NCI-H345 treated with DMSO at 0.1 percent for 48 hours (cell line): Measurements from ENCODE around the gene DENND2A.
A peak's percentile ranks its signal among the peaks of the same experiment; 100 is the strongest.
"Not testable (repeated sequence)": the region's sequence is repeated elsewhere in the genome, so short reads cannot be mapped to it uniquely, and the experiment has no call there.

Experiments
- DNase-seq: peaks from one replicate; lab custom pipeline; 2025; ENCODE audit not compliant: unreplicated experiment; lab: John Stamatoyannopoulos, UW

DENND2A gene

DNA sequence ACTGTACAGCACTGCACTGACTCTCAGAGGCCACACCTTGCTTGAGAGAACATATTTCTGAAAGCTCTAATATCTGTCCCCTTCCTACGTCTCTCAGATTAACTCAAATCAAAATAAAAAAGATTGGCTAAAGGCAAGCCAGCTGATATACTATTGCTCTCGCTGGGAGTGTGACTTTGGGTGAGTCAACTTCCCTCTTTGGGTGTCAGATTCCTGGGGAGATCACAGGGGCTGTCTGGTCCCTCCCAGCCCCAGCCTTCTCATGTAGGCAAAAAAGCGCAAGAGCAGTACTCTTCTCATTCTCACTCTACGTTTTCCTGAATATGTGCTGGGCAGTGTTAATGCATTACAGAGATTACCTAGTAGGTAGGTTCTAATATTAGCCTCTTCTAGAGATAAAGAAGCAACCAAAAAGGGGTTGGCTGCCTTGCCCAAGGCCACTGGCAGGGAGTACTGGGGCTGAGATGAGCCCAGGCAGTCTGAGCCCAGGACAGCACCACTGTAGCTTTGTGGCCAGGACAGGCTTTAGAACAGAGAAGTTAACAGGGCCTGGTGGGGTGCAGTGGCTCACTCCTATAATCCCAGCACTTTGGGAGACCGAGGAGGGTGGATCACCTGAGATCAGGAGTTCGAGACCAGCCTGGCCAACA is 9.1 kb upstream of the DENND2A start:
- no peak for DNase-seq

DNA sequence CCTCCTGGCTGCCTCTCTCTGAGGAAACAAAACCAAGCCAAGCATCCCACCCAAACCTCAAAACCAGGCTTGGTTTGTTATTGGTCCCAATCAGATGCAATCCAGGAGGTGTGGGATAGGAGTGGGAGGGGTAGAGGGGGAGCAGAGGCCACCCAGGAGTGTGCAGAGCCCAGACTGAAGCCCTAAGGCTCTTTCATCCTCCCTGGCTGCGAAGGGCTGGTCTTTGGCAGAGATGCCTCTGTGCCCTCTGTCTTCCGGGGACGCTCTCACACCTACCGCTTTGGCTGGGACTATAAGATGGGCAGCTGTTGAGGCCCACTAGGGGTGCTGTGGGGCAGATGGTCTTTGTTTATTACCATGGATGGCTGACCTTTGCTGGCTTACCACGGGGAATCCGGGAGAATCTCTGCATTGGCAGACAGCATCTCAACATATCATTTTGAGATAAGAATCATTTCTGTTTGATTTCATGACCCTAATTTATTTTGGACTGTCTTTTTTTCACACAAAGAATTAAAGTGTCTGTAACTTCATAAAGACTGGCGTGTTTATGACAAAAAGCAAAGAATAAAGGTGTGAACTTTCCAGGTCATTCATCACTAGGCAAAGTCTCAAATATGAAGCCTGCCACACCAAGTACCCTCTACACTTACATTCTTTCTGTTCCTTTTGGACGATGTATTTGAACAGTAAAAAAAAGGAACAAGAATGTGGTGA is 6.5 kb upstream of the DENND2A start:
- peak; percentile 48 for DNase-seq

DNA sequence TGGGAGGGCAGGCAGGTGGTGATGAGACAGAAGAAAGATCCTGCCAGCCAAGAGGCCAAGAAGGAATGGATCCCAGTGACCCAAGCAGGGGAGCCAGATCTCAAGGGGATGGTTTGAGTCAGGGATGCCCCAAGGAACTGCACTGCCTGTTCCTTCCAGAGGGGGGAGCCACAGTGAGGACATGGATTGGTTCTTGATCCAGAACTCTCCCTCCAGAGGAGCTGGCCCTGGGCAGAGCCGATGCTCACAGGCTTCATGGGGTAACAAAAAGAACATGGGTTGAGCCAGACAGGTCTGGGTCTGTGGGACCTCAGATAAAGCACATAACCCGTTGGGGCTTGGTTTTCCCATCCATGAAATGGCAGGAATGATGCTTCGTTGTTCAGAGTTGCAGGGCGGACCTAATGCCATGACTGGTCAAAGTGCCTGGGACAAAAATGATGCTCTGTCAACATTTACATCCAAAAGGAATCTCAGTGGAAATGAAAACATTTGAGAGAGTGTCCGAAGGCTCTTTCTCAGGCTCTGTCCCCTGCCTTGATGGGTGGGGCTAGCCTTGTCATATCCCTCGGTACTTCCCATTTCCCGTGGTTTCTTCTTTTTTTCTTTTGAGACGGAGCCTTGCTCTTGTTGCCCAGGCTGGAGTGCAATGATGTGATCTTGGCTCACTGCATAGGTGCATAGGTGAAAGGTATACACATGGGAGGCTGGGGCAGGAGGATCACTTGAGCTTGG is 4.7 kb upstream of the DENND2A start:
- DNase-seq = no peak

DNA sequence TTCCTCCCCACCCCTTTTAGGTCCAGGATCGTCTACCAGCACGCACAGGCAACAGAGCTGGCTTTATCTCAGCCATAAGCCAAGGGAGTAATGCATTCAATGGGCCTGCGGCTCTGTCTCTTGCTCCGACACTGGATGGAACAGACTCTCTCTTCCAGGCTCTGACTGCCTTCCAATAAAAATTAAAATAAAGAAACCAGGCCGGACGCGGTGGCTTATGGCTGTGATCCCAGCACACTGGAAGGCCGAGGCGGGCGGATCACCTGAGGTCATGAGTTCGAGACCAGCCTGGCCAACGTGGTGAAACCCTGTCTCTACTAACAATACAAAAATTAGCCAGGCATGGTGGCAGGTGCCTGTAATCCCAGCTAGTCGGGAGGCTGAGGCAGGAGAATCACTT is 4.1 kb upstream of the DENND2A start:
- DNase-seq = not testable (repeated sequence)

DNA sequence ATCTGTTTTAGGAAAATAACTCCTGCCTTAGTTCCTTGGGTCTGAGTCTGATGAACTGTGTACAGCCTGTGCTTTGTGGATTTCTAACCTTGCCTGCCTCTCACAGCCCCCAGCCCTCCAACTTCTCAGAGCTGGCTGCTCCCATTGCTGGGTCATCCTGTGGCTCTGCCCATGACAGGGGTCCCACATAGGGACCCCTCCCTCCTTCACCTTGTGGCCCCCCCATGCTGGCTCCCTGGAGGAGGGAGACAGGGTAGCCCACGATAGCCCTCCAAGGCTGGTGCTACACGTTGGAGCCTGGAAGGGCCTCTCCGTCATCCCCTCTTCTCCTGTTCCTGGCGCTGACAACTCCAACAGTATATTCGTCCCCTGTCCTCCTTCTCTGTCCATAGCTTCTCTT is 2.8 kb upstream of the DENND2A start:
- DNase-seq = no peak

DNA sequence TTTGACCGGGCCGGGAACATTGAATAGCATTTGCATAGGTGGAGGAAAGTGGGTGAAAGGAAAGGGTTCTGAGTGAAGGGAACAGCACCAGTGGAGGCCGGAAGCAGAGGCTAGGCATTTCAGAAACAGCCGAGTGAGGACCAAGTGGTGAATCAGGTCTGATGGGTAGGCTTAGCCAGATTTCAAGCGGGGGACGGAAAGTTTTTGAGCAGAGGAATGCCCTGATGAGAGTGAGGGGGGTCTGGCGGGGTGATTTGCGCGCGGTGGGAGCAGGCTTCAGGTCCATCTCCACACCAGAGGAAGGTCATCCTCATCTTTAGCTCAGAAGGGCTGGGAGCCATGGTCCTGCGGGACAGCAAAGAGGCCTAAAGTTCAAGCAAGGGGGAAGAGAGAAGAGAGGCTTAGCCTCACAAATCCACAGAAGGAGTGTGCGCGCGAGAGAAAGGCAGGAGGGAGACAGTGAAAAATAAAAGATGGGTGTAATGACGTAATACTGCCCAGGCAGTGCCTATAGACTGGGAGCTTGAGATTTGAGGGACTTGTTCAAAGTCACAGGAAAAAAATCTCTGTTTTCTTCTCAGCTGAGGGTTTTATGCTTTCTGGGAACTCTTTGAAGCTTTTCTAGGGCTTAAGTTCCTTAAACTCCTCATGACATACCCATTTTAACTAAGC is 1.0 kb upstream of the DENND2A start:
- no peak for DNase-seq

DNA sequence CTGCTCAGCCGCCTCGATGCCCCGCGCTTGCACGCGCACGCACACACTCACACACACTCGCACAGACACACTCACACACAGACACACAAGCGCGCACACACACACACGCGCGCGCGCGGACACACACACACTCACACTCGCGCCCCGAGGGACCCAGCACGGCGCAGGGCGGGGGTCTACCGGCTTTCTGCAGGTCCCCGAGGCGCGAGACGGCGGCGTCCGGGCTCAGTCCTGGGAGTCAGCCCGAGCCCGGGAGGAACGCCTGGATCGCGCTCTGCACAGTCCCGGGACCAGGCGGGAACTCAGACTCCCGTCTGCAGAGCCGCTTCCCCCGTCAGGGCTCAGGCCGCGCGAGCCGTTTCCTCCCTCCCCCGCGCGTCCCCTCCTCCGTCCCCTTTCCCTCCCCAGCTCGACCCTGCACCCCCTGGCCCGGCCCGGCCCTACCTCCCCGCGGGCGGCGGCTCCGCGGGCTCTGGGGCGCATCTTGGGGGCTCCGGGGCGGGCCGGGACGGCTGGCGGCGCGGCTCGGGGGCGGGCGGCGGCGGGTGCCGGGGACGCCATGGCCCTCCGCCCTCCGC is 464 bp downstream of the DENND2A start:
- DNase-seq = no peak

DNA sequence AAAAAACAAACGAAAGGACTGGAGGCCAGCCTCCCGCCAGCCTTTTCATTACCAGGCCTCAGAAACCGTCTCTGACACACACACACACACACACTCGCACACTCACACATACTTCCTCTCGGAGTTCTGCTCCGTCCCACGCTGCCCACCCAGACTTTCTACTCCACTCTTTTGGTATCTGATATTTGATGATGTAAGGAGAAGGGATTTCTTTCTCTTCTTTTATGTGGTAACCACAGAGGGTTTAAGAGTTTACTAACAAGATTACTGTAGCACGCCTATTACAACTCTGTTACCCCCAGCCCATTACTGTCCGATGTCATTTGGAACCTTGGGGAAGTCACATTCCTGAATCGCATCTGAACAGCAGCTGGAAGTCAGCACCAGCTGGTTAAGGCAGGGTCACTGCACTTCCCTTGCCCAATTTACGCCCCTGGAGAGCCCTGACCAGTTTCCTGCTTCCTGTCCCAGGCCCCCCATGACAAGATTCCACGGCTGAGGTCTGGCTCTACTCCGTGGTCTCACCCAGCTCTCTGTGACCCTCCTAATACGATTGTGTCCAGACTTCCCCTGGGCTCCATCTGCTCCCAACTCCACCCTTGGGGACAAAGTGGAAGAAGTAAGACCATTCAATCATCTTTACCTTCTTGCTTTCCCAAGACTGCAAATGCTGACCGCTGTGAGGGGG is 1.1 kb downstream of the DENND2A start:
- DNase-seq = no peak

DNA sequence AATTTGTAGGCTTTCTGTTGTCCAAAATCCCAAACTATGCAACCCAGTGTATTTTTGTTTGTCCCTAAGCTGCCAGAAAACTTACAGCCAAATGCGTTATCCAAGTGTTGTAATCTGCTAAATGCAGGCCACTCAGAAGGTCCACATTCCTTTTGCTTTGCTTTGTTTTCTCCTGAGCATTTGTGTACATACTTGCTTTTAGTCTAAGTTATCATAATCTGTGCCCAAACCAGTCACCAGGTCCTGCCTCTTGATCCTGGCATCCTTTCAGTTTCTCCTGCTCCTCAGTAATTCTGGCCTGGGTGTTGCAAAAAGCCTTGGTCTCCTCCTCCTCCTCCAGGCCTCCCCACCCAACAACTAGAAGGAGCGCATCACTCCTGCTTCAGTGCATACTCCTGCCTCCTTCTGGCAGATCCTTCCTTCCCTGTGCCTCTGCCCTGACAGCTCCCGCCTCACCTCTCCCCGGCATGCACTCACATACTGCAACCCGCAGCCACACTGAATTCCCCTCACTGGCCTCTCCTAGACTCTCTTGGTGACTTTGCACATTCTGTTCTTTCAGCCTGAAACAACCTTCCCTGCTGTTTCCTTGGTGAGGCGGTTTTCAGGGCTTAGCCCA is 2.3 kb downstream of the DENND2A start:
- DNase-seq = no peak

DNA sequence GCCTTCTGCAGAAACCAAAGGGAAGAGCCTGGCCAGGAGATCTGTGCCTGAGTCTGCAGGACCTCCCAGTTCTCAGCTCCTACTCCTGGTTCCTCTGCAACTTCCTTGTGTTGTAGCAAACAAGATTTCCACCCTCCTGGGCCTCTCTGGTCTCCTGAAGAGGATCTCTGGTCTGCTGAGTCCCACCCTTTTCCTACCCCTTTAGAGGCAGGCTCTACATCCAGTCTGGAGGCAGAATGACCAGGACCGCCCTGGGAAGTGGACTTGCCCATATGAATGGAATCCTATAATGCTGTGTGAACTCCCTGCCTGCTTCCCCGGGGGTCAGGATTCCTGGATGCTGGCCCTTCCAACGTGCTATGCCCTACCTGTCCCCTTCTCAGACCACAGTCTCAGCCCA is 3.2 kb downstream of the DENND2A start:
- no peak for DNase-seq

DNA sequence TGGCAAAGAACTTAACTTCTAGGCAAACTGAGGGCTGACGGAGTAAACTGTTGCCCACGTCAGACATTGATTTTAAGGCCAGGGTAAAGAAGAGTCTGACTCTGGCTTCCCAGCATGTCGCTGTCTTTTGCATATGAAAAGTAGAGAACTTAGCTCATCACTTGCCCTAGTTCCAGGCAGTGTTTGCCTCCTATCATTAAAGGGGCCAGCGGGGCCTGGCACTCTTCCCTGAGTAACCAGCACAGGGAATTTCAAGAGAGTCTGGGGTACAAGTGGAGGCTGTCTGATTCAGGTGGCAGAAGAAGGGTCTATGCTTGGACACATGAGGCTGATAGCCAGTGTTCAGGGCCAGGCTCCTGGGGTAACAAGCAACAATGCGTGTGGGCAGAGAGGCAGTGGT is 4.8 kb downstream of the DENND2A start:
- no peak for DNase-seq

DNA sequence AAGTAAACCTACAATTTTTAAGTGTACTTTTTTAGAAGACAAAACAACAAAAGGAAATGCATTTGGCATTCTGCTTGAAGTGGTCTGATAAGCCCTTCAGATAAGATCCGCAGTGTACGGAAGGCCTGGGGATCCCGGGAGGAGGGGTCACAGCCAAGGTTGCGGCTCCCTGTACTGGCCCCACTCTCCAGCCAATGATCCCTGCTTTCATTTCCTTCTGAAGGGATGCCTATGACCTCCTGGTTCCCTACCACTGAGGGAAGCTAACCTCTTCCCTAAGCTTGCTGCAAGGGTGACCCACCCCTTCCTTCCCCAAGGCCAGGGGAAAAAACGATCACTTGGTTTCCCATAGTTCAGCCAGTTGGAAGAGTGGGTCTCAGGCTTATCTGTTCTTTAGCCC is 5.3 kb downstream of the DENND2A start:
- no peak for DNase-seq

DNA sequence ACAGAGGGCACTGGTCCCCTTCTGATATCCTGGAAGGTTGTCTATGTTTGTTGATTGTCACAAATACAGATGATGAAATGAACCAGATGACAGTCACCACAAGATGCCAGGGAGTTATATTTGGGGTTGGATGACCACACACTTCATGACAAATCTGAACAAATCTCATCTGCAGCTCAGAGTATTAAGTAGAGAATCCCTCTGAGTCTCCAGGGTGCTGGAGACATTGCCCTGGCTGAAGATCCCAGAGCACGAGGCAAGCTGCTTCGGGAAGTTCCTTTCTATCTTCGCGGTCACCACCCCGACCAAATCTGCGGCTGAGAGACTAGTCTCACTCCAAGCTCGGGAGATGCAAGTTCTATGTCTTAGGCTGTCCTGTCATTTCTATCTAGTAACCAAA is 9.0 kb downstream of the DENND2A start:
- no peak for DNase-seq

DNA sequence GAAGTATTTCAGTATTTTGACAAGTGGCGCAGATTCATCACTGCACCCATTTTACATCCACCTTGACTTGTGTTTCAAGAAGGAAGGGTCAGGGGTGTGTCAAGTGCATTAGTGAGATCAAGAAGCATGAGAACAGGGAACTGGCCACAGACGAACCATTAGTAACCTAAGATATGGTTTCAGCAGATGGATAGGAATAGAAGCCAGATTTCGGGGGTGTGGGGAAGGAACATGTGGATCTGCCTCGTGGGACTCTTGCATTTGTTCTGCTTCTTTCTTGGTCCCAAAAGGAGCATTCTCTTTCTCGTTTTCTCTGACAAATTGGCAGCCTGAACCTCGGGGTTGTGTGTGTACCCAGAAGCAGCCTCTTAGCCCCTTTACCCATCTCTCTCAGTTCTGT is 9.6 kb downstream of the DENND2A start:
- no peak for DNase-seq

DNA sequence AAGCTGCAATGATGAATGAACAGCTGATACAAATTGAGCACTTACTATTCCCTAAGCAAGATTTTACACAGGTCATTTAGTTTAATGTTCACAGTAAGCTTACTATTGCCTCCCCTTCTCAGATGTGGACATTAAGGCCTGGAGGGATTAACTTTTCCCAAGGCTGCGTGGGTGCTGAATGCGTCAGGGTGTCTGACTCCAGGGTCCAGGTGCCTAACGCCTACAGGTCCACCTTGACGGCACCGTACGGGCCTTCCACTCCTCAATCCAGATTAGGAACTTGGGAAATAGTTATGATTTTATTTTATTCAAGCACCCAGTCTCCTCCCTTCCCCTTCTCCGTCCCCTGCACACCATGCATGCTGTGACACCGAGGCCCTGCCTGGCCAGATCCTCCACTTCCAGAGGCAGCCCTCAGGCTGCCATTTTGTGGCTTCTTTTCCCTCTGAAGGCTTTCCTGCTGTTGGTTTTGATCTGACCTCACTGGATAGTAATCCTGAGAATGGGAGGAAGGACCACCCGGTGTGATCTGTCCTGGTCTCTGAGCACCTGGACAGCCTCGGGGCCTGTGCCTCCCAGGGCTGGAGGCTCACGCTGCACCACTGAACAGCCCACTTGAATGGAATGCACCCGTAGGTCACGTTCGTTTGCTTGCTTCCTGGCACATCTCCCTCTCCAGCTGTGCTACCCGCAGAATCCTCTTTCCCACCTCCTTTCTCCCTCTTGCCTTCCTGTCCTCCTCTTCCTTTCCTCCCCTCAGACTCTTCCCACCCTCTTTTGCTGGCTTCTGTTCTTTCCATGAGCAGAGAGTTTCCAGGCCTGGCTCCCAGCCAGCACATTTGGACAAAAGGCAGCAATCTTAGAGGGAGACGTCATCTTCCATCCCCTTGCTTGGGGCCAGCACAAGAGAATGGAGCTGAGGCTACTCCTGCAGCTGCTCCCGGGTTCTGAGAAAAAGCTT is 14.4 kb downstream of the DENND2A start:
- peak; percentile 45 for DNase-seq

DNA sequence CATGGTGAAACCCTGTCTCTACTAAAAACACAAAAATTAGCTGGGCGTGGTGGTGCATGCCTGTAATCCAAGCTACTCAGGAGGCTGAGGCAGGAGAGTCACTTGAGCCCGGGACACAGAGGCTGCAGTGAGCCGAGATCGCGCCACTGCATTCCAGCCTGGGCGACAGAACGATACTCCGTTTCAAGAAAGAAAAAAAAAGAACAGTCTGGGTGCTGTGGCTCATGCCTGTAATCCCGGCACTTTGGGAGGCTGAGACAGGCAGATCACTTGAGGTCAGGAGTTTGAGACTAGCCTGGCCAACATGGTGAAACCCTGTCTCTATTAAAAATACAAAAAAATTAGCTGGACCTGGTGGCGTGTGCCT is 15.4 kb downstream of the DENND2A start:
- not testable (repeated sequence) for DNase-seq

DNA sequence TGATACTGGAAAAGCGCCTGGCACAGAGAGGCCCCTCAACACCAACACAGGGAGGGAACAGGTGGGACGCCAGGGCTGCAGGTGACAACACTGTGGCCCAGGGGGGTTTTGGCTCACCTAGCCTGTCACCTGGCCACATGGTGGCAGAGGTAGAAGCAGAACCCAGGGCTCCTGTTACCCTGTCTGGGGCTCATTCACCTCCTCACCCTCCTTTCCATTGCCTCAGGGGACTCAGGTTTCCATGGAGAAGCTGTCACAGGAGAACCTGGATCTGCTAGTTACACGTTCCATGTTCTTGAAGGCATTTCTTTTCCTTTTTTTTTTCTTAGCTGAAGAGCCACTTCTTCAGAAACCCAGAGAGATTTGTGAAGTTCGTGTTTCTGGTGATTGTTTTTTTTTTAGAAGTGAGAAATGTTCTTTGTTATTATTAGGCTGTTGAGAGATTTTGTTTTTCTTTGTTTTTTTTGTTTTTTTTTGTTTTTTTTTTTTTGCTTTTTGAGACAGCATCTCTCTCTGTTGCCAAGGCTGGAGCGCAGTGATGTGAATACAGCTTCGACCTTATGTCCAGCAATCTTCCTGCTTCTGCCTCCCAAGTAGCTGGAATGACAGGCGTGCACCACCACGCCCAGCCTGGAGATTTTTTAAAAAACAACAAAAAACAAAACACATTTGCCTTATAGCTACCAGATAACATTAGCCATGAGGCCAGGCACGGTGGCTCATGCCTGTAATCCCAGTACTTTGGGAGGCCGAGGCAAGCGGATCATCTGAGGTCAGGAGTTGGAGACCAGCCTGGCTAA is 16.0 kb downstream of the DENND2A start:
- DNase-seq = peak; percentile 8

DNA sequence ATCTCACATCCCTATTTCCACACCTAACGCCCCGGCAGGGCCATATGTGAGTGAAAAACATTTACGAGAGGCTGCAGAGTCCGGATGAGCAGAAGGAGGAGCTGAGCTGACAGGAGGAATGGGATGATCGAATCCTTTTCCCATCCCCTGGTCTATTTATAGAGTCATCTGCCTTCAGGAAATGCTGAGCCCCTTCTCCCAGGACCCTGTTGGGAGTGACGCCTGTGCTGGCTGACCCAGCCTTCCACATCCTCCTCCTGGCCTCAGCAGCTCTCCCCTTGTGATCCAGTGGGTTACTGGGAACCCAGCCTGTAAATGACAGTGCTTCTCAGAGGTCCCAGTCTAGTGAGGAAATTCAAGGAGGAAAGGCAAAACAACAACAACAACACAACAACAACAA is 16.6 kb downstream of the DENND2A start:
- no peak for DNase-seq
